Nephron (organoid): ENCODE measurements around the gene ANKRD11.
"Not testable (repeated sequence)": the region's sequence is repeated elsewhere in the genome, so short reads cannot be mapped to it uniquely, and the experiment has no call there.

Experiments
- H3K27ac Mint-ChIP-seq, 3 experiments: 2 replicates each; pipeline ENCODE4 v1.8.0; 2020; ENCODE audit warnings: mixed read lengths in 3 of 3, mild to moderate bottlenecking in 2 of 3, moderate library complexity in 1 of 3
- H3K27me3 Mint-ChIP-seq: 2 replicates; pipeline ENCODE4 v1.8.0; 2021; ENCODE audit warnings: low read depth, mild to moderate bottlenecking, moderate library complexity, mixed read lengths
- H3K36me3 Mint-ChIP-seq: 2 replicates; pipeline ENCODE4 v1.8.0; 2020; ENCODE audit warnings: low read depth, mixed read lengths
- H3K4me1 Mint-ChIP-seq: 2 replicates; pipeline ENCODE4 v1.8.0; 2020; ENCODE audit warnings: mixed read lengths
- H3K4me3 Mint-ChIP-seq, 3 experiments: 2 replicates each; pipeline ENCODE4 v1.8.0; 2020; ENCODE audit warnings: mild to moderate bottlenecking in 3 of 3, mixed read lengths in 3 of 3, moderate library complexity in 2 of 3
- H3K9me3 Mint-ChIP-seq: 2 replicates; pipeline ENCODE4 v1.8.0; 2020; ENCODE audit warnings: mixed read lengths
- CTCF ChIP-seq, 3 experiments: fragments of 200-600 bp; sonication (generic); IDR thresholded peaks; one replicate each; pipeline ENCODE4 v1.5.0; 2021; ENCODE audit warnings: antibody characterized with exemption in 3 of 3; ENCODE audit not compliant: unreplicated experiment in 3 of 3

Gene ANKRD11

GRCh38 chr16:89331371-89332109 is 158.8 kb downstream of the ANKRD11 start:
- H3K4me1 Mint-ChIP-seq = peaks cover 55% of the 10 kb centered on the region
- H3K36me3 Mint-ChIP-seq = peaks cover 4% of the 10 kb centered on the region
- H3K27ac Mint-ChIP-seq = no peak overlapping the region

GRCh38 chr16:89330177-89330856 is 160.0 kb downstream of the ANKRD11 start:
- no peaks in the 10 kb centered on the region for H3K9me3 Mint-ChIP-seq
- peaks cover 58% of the 10 kb centered on the region for H3K4me1 Mint-ChIP-seq
- H3K4me3 Mint-ChIP-seq = no peak overlapping the region
- TF ChIP-seq CTCF (IDR thresholded peaks at IDR 0.05; ENCODE audit: unreplicated experiment in 3 of 3) = no peak
- no peak overlapping the region for H3K27ac Mint-ChIP-seq
- H3K27me3 Mint-ChIP-seq = no peaks in the 10 kb centered on the region
- peaks cover 6% of the 10 kb centered on the region for H3K36me3 Mint-ChIP-seq

More at GRCh38 chr16:89331371-89332109, 158.8 kb downstream of the ANKRD11 start:
- Mint-ChIP-seq H3K4me3 (no peak overlapping the region), H3K9me3 (no peaks in the 10 kb centered on the region), H3K27me3 (no peaks in the 10 kb centered on the region)
- no peak for TF ChIP-seq CTCF (IDR thresholded peaks at IDR 0.05; ENCODE audit: unreplicated experiment in 3 of 3)

GRCh38 chr16:89329830-89330176 is 160.6 kb downstream of the ANKRD11 start:
- H3K9me3 Mint-ChIP-seq, H3K27me3 Mint-ChIP-seq, H3K36me3 Mint-ChIP-seq, H3K27ac Mint-ChIP-seq, H3K4me3 Mint-ChIP-seq: not testable (repeated sequence)
- peaks cover 58% of the 10 kb centered on the region for H3K4me1 Mint-ChIP-seq

GRCh38 chr16:89328412-89329400 is 161.7 kb downstream of the ANKRD11 start:
- H3K9me3 Mint-ChIP-seq, H3K27ac Mint-ChIP-seq, H3K27me3 Mint-ChIP-seq, H3K36me3 Mint-ChIP-seq, H3K4me3 Mint-ChIP-seq: not testable (repeated sequence)
- H3K4me1 Mint-ChIP-seq = peaks cover 55% of the 10 kb centered on the region

- H3K4me1 Mint-ChIP-seq = peaks cover 57% of the 10 kb centered on the region
- no peaks in the 10 kb centered on the region for H3K9me3 Mint-ChIP-seq
- no peak for TF ChIP-seq CTCF (IDR thresholded peaks at IDR 0.05; ENCODE audit: unreplicated experiment in 3 of 3)
- H3K4me3 Mint-ChIP-seq = no peak overlapping the region
- H3K36me3 Mint-ChIP-seq = peaks cover 8% of the 10 kb centered on the region
- H3K27me3 Mint-ChIP-seq = no peaks in the 10 kb centered on the region
- peak overlapping the region; percentile 58 to 88 (median 76) for H3K27ac Mint-ChIP-seq
Measured at GRCh38 chr16:89326721-89327120, 163.6 kb downstream of the ANKRD11 start.

GRCh38 chr16:89325861-89326471 is 164.4 kb downstream of the ANKRD11 start:
- Mint-ChIP-seq H3K4me3 (peak overlapping the region; percentile 7 to 16 (median 9)), H3K27me3 (no peaks in the 10 kb centered on the region), H3K36me3 (peaks cover 8% of the 10 kb centered on the region), H3K9me3 (no peaks in the 10 kb centered on the region), H3K27ac (peak overlapping the region; percentile 58 to 88 (median 76)), H3K4me1 (peaks cover 62% of the 10 kb centered on the region)
- no peak for TF ChIP-seq CTCF (IDR thresholded peaks at IDR 0.05; ENCODE audit: unreplicated experiment in 3 of 3)
